Ovary (tissue), 9 donors: ENCODE results near the gene OCSTAMP. TPM values are rescaled to one million over a fixed set of nuclear protein-coding genes. Genes with fewer than 3 reads are reported as not detected.

Source experiments
- DNase-seq, 5 donors: peaks; one replicate each; pipeline ENCODE4 v3.0.0-alpha.2; 2019 to 2020
- H3K27ac ChIP-seq, 2 donors: fragments of 200-600 bp; one replicate each; pipeline versions ENCODE4 v1.5.1 to v1.8.0; 2019 to 2022
- H3K27me3 ChIP-seq: fragments of 200-600 bp; one replicate; pipeline ENCODE4 v1.8.0; 2022
- H3K36me3 ChIP-seq: fragments of 200-600 bp; sonication (generic); one replicate; pipeline ENCODE4 v1.5.1; 2019
- H3K4me1 ChIP-seq: one replicate; pipeline ENCODE4 v1.8.1; 2013; ENCODE audit warnings: mild to moderate bottlenecking, moderate library complexity; ENCODE audit not compliant: insufficient read depth
- H3K4me3 ChIP-seq: fragments of 200-600 bp; sonication (generic); one replicate; pipeline ENCODE4 v1.5.1; 2017
- H3K9me3 ChIP-seq, 2 donors: fragments of 200-600 bp in 1 of 2; sonication (generic) in 1 of 2; one replicate each; pipeline versions ENCODE4 v1.5.1 to v1.8.1; 2013 to 2019; ENCODE audit warnings: mild to moderate bottlenecking in 1 of 2, moderate library complexity in 1 of 2
- EP300 ChIP-seq: sonication (generic); formaldehyde crosslinking; IDR thresholded peaks from one replicate; pipeline ENCODE4 v1.6.1; 2017; ENCODE audit warnings: antibody characterized with exemption
- POLR2A ChIP-seq: fragments of 450-650 bp; IDR thresholded peaks from one replicate; pipeline ENCODE4 v1.6.1; 2017; ENCODE audit warnings: antibody characterized with exemption, mild to moderate bottlenecking, moderate library complexity
- WGBS, 3 donors: extraction: QIAGEN DNeasy Blood & Tissue Kit in 1 of 3; methylation state at CpG; one replicate each; pipeline versions ENCODE4 v1.1.5 to v1.1.7; 2013 to 2017; 5-methylcytosine and 5-hydroxymethylcytosine counted together
- intact Hi-C, 4 donors: fragments of 100-400 bp; cut with DNase I; formaldehyde crosslinking; loops; one replicate each; pipeline versions ENCODE4 v1.11.0 to v1.15.1; 2022 to 2023
- polyA plus RNA-seq, 2 donors: library from polyadenylated mRNA; stranded (reverse); fragments of 200-250 nt in 1 of 2; fragments of 350-450 nt in 1 of 2; fragmentation: Illumina TruSeq in 1 of 2; extraction: RNeasy Lipid Tissue Mini Kit (QIAGEN cat#74804) in 1 of 2; gene quantifications; one replicate each; pipeline ENCODE4 v1.2.3, GENCODE V29; 2013 to 2014
- total RNA-seq, 7 donors: library from RNA; depleted of rRNA in 2 of 7; stranded (reverse); fragments of >200 nt in 2 of 7; fragmentation: NEBNext Ultra II Directional in 3 of 7; extraction: Animal tissue kit (Norgen Biotek cat#: 25700) in 3 of 7; gene quantifications; one replicate each; pipeline versions ENCODE4 v1.1.0 to v1.2.4, GENCODE V29; 2016 to 2023
- TF ChIP-seq, protein P1 (sequence below), 3 donors: fragments of 450-650 bp in 2 of 3; fragments of 200-600 bp in 1 of 3; IDR thresholded peaks; one replicate each; pipeline versions ENCODE4 v1.5.1 to v1.8.0; 2016 to 2022; ENCODE audit warnings: antibody characterized with exemption in 3 of 3, mild to moderate bottlenecking in 1 of 3
- donor health status: DM: no; HTN: no; CAD: no; lungs with moderate emphysema.
- donor health status: DM: no; HTN: no; CAD: no.
- donor health status: Bipolar disorder and iron deficiency.
- donor health status: DM: yes; HTN: yes; CAD: no.
- donor health status: DM: no; HTN: no; CAD: no.
- donor health status: DM: yes; HTN: yes; CAD: no.

The OCSTAMP gene
- total and polyA plus RNA-seq, 9 donors = 2.0 TPM; not detected in 8

DNA sequence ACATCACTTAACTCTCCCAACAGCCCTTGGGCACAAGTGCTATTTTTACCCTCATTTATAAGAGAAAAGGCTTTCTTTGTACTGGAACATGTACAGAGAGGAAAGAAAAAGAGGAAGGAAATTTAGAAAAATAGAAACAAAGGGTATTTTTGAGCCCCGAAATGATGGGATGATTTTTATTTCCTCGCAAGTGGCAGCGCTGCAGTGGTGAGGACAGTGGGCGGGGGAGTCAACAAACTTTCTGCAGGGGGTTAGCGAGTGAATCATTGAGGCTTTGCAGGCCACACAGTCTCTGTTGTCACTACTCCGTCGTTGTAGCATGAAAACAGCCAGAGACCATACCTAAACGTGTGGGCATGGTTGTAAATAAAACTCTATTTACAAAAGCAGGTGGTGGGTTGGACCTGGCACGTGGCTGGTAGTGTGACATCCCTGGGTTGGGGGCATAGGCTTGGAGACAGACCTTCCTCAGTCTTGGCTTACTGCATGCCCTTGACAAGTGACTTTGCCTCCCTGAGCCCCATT, 25.5 kb upstream of the OCSTAMP start:
- TF ChIP-seq EP300 = no peak
- no peak for TF ChIP-seq POLR2A
- TF ChIP-seq, protein P1, sequence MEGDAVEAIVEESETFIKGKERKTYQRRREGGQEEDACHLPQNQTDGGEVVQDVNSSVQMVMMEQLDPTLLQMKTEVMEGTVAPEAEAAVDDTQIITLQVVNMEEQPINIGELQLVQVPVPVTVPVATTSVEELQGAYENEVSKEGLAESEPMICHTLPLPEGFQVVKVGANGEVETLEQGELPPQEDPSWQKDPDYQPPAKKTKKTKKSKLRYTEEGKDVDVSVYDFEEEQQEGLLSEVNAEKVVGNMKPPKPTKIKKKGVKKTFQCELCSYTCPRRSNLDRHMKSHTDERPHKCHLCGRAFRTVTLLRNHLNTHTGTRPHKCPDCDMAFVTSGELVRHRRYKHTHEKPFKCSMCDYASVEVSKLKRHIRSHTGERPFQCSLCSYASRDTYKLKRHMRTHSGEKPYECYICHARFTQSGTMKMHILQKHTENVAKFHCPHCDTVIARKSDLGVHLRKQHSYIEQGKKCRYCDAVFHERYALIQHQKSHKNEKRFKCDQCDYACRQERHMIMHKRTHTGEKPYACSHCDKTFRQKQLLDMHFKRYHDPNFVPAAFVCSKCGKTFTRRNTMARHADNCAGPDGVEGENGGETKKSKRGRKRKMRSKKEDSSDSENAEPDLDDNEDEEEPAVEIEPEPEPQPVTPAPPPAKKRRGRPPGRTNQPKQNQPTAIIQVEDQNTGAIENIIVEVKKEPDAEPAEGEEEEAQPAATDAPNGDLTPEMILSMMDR (IDR thresholded peaks at IDR 0.05) = no peak
- Histone ChIP-seq H3K36me3 (no peaks in the 10 kb centered on the region), H3K27me3 (no peaks in the 10 kb centered on the region), H3K9me3 (no peaks in the 10 kb centered on the region), H3K4me1 (no peaks in the 10 kb centered on the region), H3K4me3 (no peak overlapping the region), H3K27ac (no peak overlapping the region)
- DNase-seq = no peak
- 63 to 69% (median 67%) methylated on average over 9 of the region's 9 CpGs for WGBS, 3 donors
- intact Hi-C loops = no loop called here

DNA sequence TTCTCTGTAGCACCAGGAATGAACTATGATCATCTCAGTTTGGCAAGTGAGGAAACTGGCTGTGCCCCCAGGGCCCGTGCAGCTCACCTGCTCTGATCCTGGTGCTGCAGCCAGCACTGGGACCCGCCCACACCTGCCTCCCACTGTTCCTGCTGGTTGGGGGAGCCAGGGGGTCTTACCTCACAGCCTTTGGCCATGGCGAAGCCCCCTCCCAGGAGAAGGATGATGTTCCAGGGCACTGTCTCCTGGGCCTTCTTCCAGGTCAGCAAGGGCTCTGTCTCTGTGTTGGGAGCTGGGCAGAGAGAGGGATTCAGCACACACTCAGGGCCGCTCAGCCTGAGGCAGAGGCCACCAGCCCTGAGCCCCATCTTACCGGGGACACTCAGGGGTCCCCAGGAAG, 24.9 kb upstream of the OCSTAMP start:
- Histone ChIP-seq H3K36me3 (no peaks in the 10 kb centered on the region), H3K27ac (no peak overlapping the region), H3K27me3 (no peaks in the 10 kb centered on the region), H3K4me3 (no peak overlapping the region), H3K4me1 (no peaks in the 10 kb centered on the region), H3K9me3 (no peaks in the 10 kb centered on the region)
- no peak for DNase-seq
- 72 to 79% (median 74%) methylated on average over 5 of the region's 5 CpGs for WGBS, 3 donors
- intact Hi-C loops = no loop called here
- TF ChIP-seq, protein P1 (IDR thresholded peaks at IDR 0.05) = no peak
- TF ChIP-seq POLR2A (no peak), EP300 (no peak)

DNA sequence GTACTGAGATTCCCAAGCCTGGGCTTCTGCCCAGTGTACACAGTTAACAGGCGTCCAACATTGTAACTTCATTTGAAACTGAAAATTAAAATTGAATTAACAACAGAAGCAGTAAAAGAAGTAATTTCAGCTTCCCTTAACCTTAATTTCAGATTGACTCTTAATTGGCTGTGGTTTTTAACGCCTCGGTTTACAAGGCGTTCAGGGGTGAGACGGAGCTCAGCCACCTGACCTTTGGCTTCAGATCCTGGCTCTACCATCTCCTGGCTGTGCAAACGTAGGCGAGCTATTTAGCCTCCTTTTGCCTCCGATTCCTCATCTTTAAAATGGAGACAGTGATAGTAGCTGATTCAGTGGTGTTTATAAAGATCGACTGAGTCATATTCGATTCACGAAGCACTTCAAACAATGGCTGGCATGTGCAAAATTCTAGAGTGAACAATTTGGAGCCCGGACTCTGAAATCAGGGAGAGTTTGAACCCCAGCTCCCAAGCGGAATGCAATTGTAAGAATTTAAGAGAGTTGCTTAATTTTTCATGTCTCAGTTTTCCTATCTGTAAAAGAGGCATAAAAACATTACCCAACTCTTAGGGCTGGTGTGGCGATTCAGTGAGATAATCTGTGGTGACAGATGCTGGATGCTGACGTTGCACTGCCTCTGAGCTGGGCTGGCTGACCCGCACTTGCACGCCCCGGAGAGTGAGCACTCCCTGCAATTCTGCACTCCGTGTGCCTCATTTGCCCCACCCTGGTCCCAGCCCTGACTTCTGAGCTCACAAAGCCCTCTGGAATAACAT, 23.5 kb upstream of the OCSTAMP start:
- Histone ChIP-seq H3K4me3 (no peak overlapping the region), H3K9me3 (no peaks in the 10 kb centered on the region), H3K4me1 (no peaks in the 10 kb centered on the region), H3K36me3 (no peaks in the 10 kb centered on the region), H3K27ac (no peak overlapping the region), H3K27me3 (no peaks in the 10 kb centered on the region)
- no peak for DNase-seq
- intact Hi-C loops = no loop called here
- 75 to 81% (median 76%) methylated on average over 19 of the region's 19 CpGs for WGBS, 3 donors
- TF ChIP-seq EP300 (no peak), POLR2A (no peak)
- TF ChIP-seq, protein P1 (IDR thresholded peaks at IDR 0.05) = no peak

DNA sequence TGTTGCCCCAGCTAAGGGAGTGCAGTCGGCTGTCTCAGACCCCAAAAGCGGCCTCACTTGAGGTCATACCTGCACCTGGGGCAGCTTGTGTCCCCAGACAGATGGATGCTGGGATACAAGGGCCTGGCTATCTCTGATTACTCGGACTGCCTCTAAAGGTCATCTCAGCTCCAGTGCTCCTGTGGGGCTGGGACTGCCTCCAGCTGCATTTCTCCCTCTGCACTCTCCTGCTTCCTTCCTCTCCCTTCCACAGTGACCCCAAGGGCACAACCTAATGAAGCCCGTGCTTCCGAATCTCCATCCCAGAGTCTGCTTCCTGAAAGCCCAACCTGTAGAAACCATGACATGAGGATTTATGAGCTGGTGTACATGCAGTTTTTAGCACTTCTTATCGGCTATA, 22.8 kb upstream of the OCSTAMP start:
- 55 to 62% (median 58%) methylated on average over 6 of the region's 6 CpGs for WGBS, 3 donors
- intact Hi-C loops = no loop called here
- no peak for DNase-seq
- no peaks in the 10 kb centered on the region for H3K27me3 ChIP-seq
- H3K36me3 ChIP-seq = no peaks in the 10 kb centered on the region
- peaks cover 3% of the 10 kb centered on the region for H3K4me1 ChIP-seq
- no peak for TF ChIP-seq EP300
- TF ChIP-seq POLR2A = no peak
- TF ChIP-seq, protein P1 (IDR thresholded peaks at IDR 0.05) = no peak
- H3K4me3 ChIP-seq = no peak overlapping the region
- H3K27ac ChIP-seq = no peak overlapping the region
- H3K9me3 ChIP-seq = no peaks in the 10 kb centered on the region
